DMS 273 (cell line): ENCODE results near the gene EXOSC9.

ENCODE experiments used
- DNase-seq: peaks from one replicate; lab custom pipeline; 2025; ENCODE audit not compliant: unreplicated experiment; lab: John Stamatoyannopoulos, UW

Gene EXOSC9

DNA sequence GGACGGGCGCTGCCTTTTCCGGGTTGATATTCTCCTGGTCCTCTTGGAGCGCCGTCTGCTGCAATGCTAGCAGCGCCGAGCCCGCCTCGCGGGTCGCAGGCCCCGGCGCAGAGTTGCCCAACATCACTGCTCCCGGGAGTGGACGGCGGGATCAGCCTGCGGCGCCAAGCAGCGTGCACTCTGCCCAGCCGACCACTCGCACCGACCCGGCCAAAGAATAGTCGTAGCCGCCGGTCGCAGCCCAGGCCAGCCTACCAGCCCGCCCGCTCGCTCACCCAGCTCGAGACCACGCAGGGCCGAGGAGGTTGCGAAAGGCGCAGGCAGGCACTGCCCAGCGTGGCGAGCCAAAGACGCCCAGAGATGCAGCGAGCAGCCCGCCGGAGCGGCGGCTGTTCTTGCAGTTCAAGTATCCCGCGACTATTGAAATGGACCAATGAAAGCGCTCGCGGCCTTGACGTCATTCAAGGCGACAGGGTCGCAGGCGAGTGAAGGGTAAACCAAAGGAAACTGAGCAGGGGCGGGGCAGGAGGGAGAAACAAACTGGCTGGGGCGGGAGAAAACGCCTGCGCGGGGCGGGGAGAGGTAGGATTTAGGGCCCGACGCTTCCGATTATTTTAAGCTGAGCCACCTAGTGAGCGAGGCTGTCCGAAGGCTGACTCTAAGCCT is 22.5 kb downstream of the EXOSC9 start, which contains the start of gene CCNA2:
TSS of gene CCNA2 (minus strand) at position 379 of the 666 bp plus-strand sequence. CDS start at position 124, 255 bp downstream.
- peak; percentile 97 for DNase-seq

DNA sequence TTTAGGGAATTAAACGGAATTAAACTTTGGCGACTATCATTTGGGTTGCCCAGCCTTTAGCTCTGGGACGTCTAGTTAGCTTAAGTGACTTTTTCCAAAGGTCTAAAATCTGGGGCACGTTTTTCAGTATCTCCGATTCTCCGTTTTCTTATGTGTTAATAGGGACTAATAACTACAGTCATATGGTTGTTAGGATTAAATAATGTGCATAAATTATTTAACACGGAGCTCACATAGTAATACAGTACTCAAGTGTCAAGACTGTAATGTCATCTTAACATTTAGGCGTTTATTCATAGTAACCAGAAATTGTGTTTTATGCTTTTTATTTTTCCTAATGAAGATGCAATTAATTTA is 23.0 kb downstream of the EXOSC9 start:
- DNase-seq: no peak

DNA sequence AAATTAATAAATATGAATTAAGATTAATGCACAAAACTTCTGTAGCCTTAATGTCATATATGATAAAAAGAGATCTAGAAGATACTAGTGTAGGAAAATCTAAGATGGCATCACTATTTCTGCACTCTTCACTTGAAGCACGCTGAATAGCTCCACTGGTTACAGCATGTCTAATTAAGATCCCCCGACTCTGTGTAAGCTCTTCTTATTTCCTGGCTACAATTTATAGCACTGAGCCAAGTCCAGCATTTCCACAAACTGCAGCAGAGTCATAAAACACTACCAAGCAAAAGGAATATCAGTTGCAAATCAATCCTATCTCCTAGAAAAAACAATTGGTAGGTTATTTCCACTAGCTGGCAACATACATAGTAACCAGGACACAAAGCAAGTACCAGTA is 23.8 kb downstream of the EXOSC9 start:
- DNase-seq: no peak

DNA sequence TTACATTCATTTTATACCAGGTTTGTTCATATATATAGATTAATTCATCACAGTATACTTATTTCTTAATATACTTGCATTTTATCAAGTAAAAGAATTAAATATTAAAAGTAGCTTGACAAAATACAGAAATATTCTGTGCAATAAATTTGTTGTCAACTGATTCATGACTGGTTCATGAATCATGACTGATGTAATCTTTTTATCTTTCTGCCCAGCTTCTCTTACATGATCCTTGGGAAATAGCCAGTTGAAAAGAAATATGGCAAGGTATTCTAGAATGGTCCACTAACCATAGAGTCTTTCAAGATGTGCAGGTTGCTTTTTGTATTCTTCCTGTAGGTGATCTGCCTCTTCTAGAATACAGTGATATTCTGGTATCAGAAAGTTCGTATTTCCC is 26.7 kb downstream of the EXOSC9 start:
- DNase-seq: no peak

DNA sequence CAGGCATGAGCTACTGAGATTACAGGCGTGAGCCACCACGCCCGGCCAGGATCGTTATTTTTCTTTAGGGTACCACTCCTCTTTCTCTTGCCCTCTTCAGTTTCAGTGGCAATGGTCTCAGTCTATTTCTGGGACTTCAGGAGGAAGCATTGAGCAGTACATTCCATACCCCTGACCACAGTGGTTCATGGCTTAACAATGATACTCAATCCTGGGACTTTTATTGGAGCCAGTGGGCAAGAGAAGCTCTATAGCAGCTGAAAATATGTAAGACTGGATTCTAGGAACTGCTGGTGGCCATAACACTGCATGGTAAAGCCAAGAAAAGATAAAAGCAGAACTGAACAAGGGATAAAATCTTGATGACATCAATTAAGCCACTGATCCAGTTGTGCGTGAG is 28.4 kb downstream of the EXOSC9 start:
- DNase-seq: no peak

DNA sequence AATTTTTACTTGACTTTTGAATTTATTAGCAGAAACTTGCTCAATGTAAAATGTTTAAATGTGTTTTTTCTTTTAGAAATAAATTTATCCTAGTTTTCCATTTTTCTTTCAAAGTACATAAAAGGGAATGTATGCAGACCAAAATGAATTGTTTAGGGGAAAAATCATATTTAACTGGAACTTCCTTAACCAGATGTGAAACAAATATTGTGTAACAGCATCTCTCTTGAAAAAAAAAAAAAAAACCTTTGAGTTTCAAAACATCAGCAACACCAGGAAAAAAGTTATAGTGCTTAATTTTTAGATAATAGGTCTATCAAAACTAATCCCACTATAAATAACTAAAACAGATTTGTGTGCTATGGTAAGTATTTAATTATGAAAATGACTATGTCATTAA is 37.0 kb downstream of the EXOSC9 start:
- no peak for DNase-seq

DNA sequence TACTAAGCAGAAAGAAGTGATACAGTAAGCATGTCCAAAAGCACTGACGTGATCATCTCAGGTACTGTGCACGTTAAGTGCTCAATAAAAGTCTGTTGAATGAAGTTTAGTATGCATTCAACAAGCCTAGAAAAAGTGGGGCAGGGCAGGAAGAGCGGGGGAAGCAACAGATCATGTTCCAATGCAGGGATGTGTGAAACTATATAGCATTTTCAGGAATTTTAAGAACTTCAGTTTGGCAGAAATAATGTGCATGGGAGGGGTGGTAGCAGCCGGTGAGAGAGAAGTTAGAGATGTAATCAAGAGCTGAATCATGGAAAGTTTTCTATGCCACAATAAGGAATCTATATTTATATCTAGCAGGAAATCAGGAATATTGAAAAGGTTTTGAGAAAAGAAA is 41.7 kb downstream of the EXOSC9 start:
- DNase-seq: no peak

DNA sequence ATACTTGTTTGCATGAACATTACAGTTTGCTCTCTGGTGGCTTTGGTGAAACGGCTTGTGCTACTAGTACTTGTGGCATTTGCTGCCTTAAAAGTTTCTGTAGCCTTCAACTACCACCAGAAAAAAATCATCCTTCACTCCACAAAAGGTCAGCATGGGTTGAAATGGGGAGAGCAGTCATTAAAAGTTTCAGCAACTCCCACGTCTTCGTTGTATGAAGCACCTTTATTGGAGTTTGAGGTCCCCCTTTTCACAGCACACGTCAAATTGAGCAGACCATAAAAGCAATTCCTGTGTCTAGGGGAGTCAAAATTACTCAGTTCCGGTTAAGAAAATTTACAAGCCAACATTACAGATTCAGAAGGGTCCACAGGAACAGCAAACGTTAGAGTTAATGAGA is 45.5 kb downstream of the EXOSC9 start:
- DNase-seq: no peak

DNA sequence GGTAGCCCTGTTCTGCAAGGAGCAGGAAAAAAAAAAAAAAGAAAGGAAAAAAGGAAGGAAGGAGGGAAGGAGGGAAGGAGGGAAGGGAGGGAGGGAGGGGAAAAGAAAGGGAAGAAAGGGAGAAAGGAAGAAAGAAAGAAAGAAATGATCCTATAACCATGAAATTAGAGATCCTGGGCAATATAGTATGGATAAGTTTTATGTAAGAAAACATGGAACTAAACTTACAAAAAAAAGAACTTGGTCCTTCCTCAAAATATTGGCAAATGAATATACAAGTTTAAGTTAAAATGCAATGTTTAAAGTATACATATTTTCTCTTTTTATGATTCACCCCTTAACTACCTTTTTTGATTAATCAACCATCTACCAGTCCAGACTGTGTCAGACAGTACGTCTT is 50.2 kb downstream of the EXOSC9 start:
- DNase-seq: no peak

DNA sequence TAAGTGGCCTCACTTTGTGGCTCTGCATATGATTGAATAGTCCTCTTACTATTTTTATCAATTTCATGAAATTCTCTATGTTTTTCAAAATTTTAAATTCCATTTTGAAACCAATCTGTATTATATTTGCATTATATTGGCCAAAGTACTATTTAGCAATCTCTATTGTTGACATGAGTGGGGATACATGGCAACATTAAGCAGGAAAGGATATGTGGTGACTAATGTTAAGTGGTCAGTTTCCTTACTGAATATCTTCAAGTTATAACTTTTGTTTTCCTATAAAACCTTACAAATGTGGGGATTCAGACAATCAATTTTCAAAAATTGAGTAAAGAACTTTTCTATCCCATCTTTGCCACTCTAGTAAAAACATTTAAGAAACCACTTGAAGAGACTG is 59.0 kb downstream of the EXOSC9 start:
- no peak for DNase-seq

DNA sequence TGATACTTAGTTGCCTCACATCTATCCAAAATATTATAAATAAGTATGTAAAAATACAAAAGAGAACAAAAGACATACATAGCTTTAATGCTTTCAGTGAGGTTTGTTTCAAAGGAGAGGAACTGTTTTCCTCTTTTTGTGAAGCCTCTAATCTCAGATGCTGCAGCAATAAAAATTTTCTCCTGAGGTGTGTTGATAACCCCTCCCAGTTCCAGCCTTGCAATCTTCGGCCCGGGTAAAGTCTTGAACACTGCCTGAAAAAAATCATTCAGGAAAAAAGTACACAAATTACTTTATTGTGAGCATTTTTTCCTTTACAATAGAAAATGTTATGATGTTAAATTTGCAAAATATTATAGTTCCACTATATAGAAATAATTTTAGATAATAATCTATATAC is 60.3 kb downstream of the EXOSC9 start:
- no peak for DNase-seq

DNA sequence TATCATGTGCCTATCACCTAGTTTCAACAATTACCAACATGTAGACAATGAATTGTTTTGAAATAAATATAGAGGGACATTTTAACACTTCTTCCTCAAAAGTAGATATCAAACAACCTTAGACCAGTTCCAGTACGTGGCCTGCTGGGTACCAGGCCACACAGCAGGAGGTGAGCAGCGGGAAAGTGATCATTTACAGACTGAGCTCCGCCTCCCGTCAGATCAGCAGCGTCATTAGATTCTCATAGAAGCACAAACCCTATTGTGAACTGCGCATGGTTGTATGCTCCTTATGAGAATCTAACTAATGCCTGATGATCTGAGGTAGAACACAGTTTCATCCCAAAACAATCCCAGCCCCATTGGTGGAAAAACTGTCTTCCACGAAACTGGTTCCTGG is 62.7 kb downstream of the EXOSC9 start:
- DNase-seq: no peak
